Right renal cortex interstitium (tissue), 3 donors: ENCODE data around the gene JAM3. TPM values are rescaled to one million over a fixed set of nuclear protein-coding genes. Genes with fewer than 3 reads are reported as not detected.
"Not testable (repeated sequence)": the region's sequence is repeated elsewhere in the genome, so short reads cannot be mapped to it uniquely, and the experiment has no call there.

Experiments
- DNase-seq, 3 donors: peaks; one replicate each; pipeline ENCODE4 v3.0.0-alpha.2; 2013; ENCODE audit warnings: low read depth in 3 of 3, low spot score in 2 of 3
- polyA plus RNA-seq, 3 donors: library from polyadenylated mRNA; unstranded; fragments of 120-200 nt; gene quantifications; one replicate each; pipeline ENCODE4 v1.2.1, GENCODE V29; 2013; ENCODE audit not compliant: insufficient read length in 3 of 3

Gene JAM3
- polyA plus RNA-seq, 3 donors = 47.7 to 55.4 (median 49.2) TPM

GRCh38 chr11:134170919-134171281, 102.0 kb downstream of the JAM3 start:
- DNase-seq = no peak

- no peak for DNase-seq
Measured at GRCh38 chr11:134171951-134172350, 103.1 kb downstream of the JAM3 start.

GRCh38 chr11:134173296-134173695, 104.4 kb downstream of the JAM3 start:
- no peak for DNase-seq

GRCh38 chr11:134176284-134176683, 107.4 kb downstream of the JAM3 start:
- DNase-seq = no peak

- DNase-seq = no peak
Measured at GRCh38 chr11:134178032-134178674, 109.3 kb downstream of the JAM3 start.

- no peak for DNase-seq
Measured at GRCh38 chr11:134181707-134182106, 112.8 kb downstream of the JAM3 start.

- DNase-seq = not testable (repeated sequence)
Measured at GRCh38 chr11:134188092-134188491, 119.2 kb downstream of the JAM3 start.

- DNase-seq = no peak
Measured at GRCh38 chr11:134196756-134197155, 127.9 kb downstream of the JAM3 start.

- DNase-seq = no peak
Measured at GRCh38 chr11:134199531-134199930, 130.7 kb downstream of the JAM3 start.

- DNase-seq = no peak
Measured at GRCh38 chr11:134200688-134201087, 131.8 kb downstream of the JAM3 start.

Other genes with a start within 250 kb of the JAM3 start
- gene SPATA19, start 223.6 kb upstream of the JAM3 start, polyA plus RNA-seq = not detected
- gene IGSF9B, start 112.1 kb upstream of the JAM3 start, polyA plus RNA-seq = 1 to 10 TPM; 3.8 to 6.0 (median 4.8) TPM
- 10 to 100 TPM; 27.3 to 28.5 (median 27.6) TPM for gene NCAPD3, start 154.9 kb downstream of the JAM3 start, polyA plus RNA-seq
- 10 to 100 TPM; 44.4 to 47.8 (median 45.3) TPM for gene VPS26B, start 155.6 kb downstream of the JAM3 start, polyA plus RNA-seq
- gene THYN1, start 184.3 kb downstream of the JAM3 start, polyA plus RNA-seq = 10 to 100 TPM; 81.3 to 91.4 (median 82.2) TPM
- 10 to 100 TPM; 39.5 to 47.0 (median 41.1) TPM for gene ACAD8, start 184.5 kb downstream of the JAM3 start, polyA plus RNA-seq
- gene GLB1L3, start 207.3 kb downstream of the JAM3 start, polyA plus RNA-seq = 1 to 10 TPM; 1.0 to 1.1 (median 1.1) TPM